Epithelial cell of proximal tubule (primary cell): ENCODE data around the gene DYNC1I1. TPM values are rescaled to one million over a fixed set of nuclear protein-coding genes. Genes with fewer than 3 reads are reported as not detected.

Experiments
- DNase-seq: peaks from one replicate; pipeline ENCODE4 v3.0.0-alpha.2; 2011; ENCODE audit warnings: low read depth
- H3K4me3 ChIP-seq: 2 replicates; pipeline ENCODE4 v1.5.1; 2011; ENCODE audit warnings: low read depth, mild to moderate bottlenecking, low read length
- total RNA-seq: library from RNA; depleted of rRNA; stranded (reverse); fragments of >200 nt; gene quantifications from 2 replicates; pipeline ENCODE4 v1.2.3, GENCODE V29; 2015
- TF ChIP-seq, protein P1 (sequence below): conservative IDR thresholded peaks from 2 replicates; pipeline ENCODE4 v1.5.1; 2012; ENCODE audit warnings: low read depth, mild to moderate bottlenecking, low read length

The DYNC1I1 gene
- total RNA-seq, 1 donor from 2014 or later = 0.06 TPM

DNA sequence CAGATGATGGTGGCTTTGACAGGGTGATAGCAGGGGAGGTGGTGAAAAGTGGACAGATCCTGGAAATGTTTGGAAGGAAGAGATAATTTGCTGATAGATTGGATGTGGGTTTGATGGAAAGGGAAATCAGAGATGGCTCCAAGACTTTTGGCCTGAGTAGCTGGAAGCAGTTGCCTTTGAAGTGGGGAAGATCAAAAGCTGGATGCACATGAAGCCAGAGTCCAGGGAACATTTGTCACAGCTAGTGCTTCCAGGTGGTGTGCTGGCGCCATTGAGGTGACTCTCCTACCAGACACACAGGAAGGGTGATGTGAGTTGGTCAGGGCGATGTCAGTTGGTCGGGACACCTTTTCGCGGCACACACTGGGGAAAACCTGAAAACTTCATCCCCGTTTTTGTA is 15.9 kb downstream of the DYNC1I1 start:
- no peak overlapping the region for H3K4me3 ChIP-seq
- DNase-seq = no peak
- TF ChIP-seq, protein P1, sequence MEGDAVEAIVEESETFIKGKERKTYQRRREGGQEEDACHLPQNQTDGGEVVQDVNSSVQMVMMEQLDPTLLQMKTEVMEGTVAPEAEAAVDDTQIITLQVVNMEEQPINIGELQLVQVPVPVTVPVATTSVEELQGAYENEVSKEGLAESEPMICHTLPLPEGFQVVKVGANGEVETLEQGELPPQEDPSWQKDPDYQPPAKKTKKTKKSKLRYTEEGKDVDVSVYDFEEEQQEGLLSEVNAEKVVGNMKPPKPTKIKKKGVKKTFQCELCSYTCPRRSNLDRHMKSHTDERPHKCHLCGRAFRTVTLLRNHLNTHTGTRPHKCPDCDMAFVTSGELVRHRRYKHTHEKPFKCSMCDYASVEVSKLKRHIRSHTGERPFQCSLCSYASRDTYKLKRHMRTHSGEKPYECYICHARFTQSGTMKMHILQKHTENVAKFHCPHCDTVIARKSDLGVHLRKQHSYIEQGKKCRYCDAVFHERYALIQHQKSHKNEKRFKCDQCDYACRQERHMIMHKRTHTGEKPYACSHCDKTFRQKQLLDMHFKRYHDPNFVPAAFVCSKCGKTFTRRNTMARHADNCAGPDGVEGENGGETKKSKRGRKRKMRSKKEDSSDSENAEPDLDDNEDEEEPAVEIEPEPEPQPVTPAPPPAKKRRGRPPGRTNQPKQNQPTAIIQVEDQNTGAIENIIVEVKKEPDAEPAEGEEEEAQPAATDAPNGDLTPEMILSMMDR = no peak

DNA sequence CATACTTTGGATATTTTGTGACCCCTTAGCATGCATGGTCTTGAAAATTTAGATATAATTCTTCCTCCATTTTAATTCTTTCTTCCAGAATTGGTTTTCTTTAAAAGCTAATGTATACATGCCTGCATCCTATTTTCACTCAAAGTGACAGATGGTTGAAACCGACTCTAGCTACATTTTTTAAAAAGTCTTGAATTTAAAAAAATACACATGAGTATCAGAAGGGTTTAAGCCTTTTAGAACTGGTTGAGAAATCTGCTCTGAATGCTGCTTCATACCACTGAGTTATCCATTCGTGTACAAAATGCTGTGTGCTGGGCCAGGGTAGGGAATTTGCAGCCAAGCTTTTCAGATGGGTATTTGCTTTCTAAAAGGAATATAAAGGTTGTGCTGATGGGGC is 16.5 kb downstream of the DYNC1I1 start:
- no peak for DNase-seq
- TF ChIP-seq, protein P1 = no peak

DNA sequence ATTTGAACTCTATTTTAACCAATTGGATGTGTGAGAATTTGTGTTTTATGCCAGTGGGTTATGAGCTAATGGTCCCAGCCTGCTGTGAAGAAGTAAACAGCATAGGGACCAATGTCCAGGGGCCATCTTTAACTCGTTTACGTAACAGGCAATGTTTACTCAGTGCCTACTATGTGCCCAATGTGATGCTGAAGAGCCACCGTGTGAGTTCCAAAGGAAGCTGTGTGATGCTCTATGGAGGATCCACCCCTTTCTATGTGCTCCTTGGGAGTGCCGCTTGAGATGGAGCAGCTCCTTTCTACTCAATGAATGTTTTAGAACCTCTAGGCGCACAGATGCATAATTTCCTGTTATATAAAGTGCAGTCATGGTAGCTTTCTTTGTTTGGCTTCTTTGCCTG is 21.3 kb downstream of the DYNC1I1 start:
- TF ChIP-seq, protein P1 = no peak
- no peak overlapping the region for H3K4me3 ChIP-seq
- DNase-seq = no peak

More for the DNA sequence above, 16.5 kb downstream of the DYNC1I1 start:
- no peak overlapping the region for H3K4me3 ChIP-seq

DNA sequence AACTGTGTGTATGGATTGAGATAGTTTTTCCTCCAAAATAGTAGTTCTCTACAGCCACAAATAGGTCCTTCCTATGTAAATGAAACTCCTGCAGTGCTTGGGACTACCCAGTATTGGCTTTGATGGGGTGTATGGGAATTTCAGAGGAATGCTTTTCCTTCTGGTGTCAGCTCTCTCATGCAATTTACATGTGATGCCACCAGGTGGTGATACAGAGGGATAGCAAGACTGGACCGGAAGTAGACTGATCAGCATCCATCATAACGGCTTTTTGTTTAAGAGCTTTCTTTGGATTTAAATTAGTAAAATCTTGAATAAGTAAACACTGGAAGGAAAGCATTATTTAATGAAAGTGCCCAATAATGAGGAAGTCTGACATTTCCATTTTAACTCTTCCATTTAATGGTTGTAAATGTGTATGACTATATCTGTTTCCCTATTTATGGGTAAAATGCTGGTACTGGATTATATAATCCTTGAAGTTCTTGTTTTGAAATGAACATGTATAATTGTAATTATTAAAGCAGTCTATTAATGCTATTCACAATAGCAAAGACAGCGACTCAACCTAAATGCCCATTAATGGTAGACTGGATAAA is 22.7 kb downstream of the DYNC1I1 start:
- no peak for DNase-seq
- TF ChIP-seq, protein P1 = peak; percentile 78
- H3K4me3 ChIP-seq = no peak overlapping the region

DNA sequence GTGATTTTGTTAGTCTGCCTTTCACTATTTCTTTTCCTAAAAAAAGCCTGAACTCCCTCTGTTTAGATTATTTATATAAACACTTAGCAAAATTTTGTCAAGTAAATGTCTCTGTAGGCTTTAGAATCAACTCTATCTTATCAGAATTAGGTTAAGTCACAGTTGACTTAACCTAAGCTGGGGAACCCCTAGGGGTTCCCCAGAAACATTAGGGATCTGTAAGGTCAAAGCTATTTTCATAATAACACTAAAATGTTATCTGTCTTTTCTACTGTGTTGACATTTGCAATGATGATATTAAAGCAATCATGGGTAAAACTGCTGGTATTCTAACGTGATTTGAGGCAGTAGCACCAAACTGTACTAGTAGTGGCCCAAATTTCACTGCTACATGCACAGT is 24.3 kb downstream of the DYNC1I1 start:
- no peak overlapping the region for H3K4me3 ChIP-seq
- TF ChIP-seq, protein P1 = no peak
- DNase-seq = no peak

DNA sequence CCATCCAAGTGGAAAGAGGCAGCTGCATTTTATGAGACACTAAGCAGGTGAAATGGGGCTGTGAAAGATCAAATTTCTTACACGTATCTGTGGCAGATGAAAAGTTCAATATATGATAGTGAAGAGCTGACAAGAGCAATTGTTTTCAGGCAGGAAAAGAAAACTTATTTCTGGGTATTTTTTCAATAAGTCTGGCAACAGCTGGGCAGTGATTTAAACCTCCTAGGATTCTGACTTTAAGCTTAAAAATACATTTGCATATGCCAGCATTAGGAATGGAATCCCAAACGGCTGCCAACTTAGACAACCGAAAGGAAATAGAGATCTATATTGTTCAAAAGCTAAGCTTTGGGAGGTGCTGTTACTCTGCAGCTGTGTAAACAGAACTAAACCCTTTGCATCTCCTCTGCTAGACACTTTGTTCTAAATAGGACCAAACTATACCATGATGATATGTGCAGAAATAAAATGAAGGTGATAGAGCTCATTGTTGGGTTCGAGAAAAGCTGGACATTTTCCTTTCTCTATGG is 26.1 kb downstream of the DYNC1I1 start:
- TF ChIP-seq, protein P1 = no peak
- no peak overlapping the region for H3K4me3 ChIP-seq
- DNase-seq = no peak

DNA sequence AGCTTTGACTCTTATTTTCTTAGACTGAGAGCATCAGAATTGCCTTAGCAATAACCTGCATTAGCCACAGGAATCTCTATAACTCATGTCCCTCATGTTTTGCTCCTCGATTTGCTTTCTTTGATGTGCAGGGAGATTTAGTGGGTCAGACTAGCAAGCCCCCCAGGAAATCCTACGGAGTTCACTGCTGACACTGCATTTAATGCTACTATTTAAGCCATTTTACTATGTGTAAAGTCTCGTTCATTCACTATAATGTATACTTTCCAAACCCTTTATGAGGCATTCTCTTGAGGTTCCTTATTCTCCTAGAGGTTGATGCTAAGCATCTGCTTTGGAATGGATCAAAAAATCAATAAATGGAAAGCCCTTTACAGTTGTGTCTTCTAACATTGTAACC is 28.4 kb downstream of the DYNC1I1 start:
- DNase-seq = no peak
- H3K4me3 ChIP-seq = no peak overlapping the region

More for the DNA sequence above, 28.4 kb downstream of the DYNC1I1 start:
- TF ChIP-seq, protein P1 = no peak
